ENCODE data around the gene FCRL3. TPM values are rescaled to one million over a fixed set of nuclear protein-coding genes. Genes with fewer than 3 reads are reported as not detected.

FCRL3 gene
- total and polyA plus RNA-seq, 2 of the 13 experiments (the other 11 are each of a cell fraction or from before 2014, with no cell fraction given): not detected

DNA sequence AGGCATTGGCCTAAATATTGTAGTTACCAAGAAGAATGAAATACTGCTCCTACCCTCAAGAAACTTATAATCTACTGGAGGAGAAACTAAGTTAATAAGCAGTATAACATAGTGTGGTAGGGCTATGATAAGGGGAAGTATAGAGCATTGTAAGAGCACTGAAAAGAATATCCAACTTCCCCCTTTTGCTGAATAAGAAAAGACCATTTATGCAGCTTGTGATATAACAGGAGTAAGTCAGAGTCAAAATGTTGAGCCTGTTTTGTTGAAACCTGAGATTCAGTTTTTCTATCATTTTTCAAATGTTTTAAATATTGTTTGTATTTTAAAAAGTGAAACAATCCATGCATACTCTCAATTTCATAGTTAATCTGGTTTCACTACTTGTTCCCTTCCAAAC lies 54.4 kb downstream of the FCRL3 start:
- in situ Hi-C loops (cut with HindIII; ENCODE audit: extremely low pct_ligation_motif_present, low pct_unique_long_range_greater_than_20kb): no loop called here
- FAIRE-seq (no peak), DNase-seq (ENCODE audit: low spot score) (no peak), ATAC-seq (no peak)
- H3K4me1 ChIP-seq (ENCODE audit: insufficient read depth, low read length): no peaks in the 10 kb centered on the region
- intact Hi-C loops (cut with micrococcal nuclease; ENCODE audit: unreplicated experiment): no loop called here
- no peak overlapping the region for H3K27ac ChIP-seq (ENCODE audit: extremely low read length, insufficient read depth, low read length)
- no peak overlapping the region for H2AFZ ChIP-seq (ENCODE audit: low read length)
- H3K9me3 ChIP-seq (ENCODE audit: low read length): no peaks in the 10 kb centered on the region
- H3K79me2 ChIP-seq (ENCODE audit: insufficient read depth, low read length): no peaks in the 10 kb centered on the region
- no peaks in the 10 kb centered on the region for H4K20me1 ChIP-seq (ENCODE audit: insufficient read depth, low read length)
- ChIA-PET CTCF (ENCODE audit: low intra/inter-chr PET ratio, low total read pairs) (no interaction called here), POLR2A (no interaction called here)
- no peak overlapping the region for H3K9ac ChIP-seq (ENCODE audit: insufficient read depth, low read depth, low read length)
- TF ChIP-seq, protein P1, sequence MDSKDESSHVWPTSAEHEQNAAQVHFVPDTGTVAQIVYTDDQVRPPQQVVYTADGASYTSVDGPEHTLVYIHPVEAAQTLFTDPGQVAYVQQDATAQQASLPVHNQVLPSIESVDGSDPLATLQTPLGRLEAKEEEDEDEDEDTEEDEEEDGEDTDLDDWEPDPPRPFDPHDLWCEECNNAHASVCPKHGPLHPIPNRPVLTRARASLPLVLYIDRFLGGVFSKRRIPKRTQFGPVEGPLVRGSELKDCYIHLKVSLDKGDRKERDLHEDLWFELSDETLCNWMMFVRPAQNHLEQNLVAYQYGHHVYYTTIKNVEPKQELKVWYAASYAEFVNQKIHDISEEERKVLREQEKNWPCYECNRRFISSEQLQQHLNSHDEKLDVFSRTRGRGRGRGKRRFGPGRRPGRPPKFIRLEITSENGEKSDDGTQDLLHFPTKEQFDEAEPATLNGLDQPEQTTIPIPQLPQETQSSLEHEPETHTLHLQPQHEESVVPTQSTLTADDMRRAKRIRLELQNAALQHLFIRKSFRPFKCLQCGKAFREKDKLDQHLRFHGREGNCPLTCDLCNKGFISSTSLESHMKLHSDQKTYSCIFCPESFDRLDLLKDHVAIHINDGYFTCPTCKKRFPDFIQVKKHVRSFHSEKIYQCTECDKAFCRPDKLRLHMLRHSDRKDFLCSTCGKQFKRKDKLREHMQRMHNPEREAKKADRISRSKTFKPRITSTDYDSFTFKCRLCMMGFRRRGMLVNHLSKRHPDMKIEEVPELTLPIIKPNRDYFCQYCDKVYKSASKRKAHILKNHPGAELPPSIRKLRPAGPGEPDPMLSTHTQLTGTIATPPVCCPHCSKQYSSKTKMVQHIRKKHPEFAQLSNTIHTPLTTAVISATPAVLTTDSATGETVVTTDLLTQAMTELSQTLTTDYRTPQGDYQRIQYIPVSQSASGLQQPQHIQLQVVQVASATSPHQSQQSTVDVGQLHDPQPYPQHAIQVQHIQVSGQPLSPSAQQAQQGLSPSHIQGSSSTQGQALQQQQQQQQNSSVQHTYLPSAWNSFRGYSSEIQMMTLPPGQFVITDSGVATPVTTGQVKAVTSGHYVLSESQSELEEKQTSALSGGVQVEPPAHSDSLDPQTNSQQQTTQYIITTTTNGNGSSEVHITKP (CRISPR knock-in tag; IDR thresholded peaks at IDR 0.05; ENCODE audit: low read depth): no peak
- TF ChIP-seq NFKB2 (CRISPR knock-in tag; IDR thresholded peaks at IDR 0.05; ENCODE audit: borderline replicate concordance) (no peak), REPIN1 (CRISPR knock-in tag; IDR thresholded peaks at IDR 0.05; ENCODE audit: borderline replicate concordance, low read depth) (no peak), RAD51 (IDR thresholded peaks at IDR 0.05; ENCODE audit: borderline replicate concordance) (no peak), KLF13 (CRISPR knock-in tag; IDR thresholded peaks at IDR 0.05) (no peak)
- TF ChIP-seq, protein P2, sequence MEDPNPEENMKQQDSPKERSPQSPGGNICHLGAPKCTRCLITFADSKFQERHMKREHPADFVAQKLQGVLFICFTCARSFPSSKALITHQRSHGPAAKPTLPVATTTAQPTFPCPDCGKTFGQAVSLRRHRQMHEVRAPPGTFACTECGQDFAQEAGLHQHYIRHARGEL (CRISPR knock-in tag; IDR thresholded peaks at IDR 0.05): no peak
- no peaks in the 10 kb centered on the region for H3K27me3 ChIP-seq (ENCODE audit: control insufficient read depth in 1 of 2, insufficient read depth in 2 of 2, low read length in 2 of 2)
- no TSS peak for BruUV-seq (replicated peaks)
- H3K4me3 ChIP-seq (replicated peaks in 1 of 3; ENCODE audit: insufficient read depth in 1 of 3, low read depth in 2 of 3, low read length in 3 of 3): no peak overlapping the region
- H3K36me3 ChIP-seq (replicated peaks in 1 of 2; ENCODE audit: control insufficient read depth in 1 of 2, insufficient read depth in 2 of 2, low read length in 2 of 2): no peaks in the 10 kb centered on the region
- H3K4me2 ChIP-seq (ENCODE audit: low read depth, low read length): no peak overlapping the region

Measured in HepG2 (cell line).